Renal cortex interstitium (tissue), 11 donors: Measurements from ENCODE around the gene SLC8B1. TPM values are rescaled to one million over a fixed set of nuclear protein-coding genes. Genes with fewer than 3 reads are reported as not detected.

Experiments used
- DNase-seq, 11 donors: peaks; one replicate each; pipeline ENCODE4 v3.0.0-alpha.2; 2013; ENCODE audit warnings: low read depth in 9 of 11, low spot score in 4 of 11; ENCODE audit errors: extremely low read depth in 1 of 11
- polyA plus RNA-seq, 3 donors: library from polyadenylated mRNA; unstranded; fragments of 120-200 nt; gene quantifications; one replicate each; pipeline ENCODE4 v1.2.1, GENCODE V29; 2013; ENCODE audit not compliant: insufficient read length in 3 of 3

Gene SLC8B1
- polyA plus RNA-seq, 3 donors, result 12.4 to 15.6 (median 14.0) TPM

DNA sequence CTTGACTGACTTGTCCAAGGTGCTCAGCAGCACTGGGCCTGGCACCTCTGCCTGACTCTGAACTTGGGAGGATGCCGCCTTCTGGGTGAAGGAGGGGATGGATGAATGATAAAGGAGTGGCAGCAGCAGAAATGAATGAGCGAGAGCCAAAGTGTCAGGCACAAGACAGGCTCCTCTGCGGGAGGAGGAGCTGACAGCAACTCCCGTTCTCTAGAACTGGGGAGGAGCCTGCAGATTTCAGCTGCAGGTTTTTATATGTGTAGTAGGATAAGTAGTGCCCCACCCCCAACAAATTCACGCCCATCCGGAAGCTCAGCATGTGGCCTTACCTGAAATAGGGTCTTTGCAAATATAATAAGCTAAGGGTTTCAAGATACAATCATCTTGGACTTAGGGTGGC, 33.1 kb downstream of the SLC8B1 start:
- DNase-seq, result no peak

DNA sequence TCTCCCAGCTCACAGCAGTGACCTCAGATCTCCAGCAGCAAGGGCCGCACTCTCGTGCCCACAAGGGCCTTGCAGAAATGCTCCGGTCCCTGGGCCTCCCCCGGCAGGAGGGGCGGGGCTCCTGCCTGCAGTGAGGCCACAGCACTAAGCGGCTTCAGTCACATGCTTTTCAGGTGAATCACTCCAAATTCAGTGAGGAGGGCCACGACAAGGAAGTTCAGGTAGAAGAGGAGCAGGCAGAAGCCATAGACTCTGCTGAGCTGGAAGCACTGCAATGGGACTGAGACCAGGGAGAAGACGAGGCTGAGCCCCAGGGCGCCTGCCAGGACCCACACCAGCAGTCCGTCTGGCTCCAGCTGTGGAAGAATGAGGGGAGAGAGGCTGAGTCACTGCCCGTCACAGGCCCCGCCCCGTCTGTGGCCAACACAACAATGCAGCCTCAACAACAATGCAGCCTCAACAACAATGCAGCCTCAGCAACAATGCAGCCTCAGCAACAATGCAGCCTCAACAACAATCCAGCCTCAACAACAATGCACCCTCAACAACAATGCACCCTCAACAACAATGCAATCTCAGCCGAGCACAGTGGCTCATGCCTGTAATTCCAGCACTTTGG, 35.2 kb downstream of the SLC8B1 start:
- DNase-seq, result no peak

DNA sequence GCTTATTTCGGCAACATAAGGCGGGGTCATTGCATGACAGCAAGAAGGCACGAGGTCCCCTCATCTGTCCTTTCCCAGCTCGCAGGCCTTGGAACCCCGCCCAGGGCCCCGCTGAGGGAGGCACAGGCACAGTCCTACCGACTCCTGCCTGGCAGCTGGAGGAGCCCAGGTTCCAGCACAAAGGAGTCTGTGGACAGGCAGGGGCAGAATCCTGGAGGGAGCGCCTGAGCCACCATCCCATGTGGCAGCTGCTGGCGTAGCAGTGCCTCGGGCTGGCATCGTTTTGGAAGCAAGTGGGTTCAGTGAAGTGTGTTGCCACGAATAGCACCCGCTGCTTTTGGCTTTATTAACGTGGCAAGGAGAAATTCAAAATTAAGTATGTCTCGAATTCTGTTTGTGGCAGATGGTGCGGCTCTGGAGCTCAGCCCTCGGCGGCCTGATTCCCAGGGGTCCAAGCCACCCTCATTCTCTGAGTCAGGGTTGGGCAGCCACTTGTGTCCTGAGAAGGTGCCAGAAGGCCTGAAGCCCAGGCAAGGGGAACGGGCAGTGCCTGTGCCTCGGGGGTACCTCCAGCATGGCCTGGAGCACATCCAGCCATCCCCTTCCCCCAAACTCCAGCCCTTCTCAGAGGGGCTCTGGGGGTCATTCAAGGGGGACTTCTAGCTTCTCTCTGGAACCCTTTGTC, 35.9 kb downstream of the SLC8B1 start:
- no peak for DNase-seq

DNA sequence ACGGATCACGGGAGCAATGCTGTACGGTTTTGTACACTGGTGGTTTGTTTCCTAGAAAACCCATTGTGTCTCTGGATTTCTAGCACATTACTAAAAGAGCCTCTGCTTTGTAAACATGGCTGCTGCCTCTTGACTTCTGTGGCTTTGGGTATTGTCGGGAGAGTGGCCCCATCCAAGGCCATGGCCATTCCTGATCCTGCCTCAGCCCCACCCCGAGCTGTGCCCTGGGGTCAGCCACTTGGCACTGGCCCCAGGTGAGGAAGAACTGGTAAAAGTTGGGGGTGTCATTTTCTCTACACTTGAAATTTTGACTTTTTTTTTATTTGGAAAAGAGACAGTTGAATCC, 36.5 kb downstream of the SLC8B1 start:
- DNase-seq, result no peak

DNA sequence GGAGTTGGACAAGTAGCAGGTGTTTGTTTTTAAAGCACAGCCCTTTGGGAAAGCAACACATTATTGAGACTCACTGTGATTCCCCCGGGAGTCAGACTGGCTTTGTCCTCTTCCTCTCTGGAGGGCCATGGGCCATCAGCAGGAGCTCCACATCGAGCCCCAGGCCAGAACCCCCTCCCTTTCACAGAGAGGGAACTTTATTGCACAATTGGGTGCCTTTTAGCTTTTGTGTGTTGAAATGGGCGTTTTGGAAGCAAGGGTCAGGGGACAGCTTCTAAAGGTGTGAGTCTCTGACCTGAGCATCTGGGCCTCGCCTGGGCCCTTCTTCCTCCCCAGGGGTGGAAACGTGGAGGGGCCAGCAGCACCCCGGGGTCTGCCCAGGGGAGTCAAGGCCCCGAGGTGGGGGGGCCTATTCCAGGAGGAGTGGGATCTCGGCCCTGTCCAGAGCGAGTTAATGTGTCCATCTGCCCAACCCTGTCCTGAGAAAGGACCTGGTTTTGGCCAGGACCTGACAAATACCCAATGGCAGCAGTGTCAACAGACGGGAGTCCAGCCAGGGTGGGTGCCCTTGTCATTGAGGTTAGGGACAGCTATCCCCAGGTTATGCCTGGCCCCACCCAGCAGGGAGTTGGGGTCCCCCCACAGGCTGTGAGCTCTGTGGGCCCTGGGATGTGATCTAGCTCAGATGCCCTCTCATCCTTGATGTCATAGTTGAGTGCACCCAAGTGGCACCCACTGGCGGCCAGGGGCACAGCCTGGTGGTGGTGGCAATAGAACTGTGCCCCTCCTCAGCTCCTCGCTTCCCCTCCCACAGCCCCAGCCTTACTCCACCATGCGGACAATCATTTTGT, 37.1 kb downstream of the SLC8B1 start:
- DNase-seq, result no peak

DNA sequence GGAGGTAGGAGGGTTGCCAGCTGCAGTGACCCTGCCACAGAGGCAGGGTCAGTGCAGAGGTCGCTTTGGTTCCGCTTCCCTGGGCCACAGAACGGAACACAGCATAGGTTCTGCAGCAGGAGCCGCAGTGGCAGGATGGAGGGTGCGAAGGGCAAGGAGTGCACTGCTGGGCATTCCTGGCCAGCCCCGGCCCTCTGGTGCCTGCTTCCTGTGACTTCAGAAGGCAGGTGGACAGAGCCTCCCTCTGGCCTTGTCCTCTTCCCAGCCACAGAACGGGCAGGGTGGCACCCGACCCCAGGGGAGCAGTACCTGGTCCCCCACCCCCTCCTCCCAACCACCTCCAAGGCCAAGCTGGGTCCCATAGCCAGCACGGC, 37.7 kb downstream of the SLC8B1 start:
- no peak for DNase-seq

DNA sequence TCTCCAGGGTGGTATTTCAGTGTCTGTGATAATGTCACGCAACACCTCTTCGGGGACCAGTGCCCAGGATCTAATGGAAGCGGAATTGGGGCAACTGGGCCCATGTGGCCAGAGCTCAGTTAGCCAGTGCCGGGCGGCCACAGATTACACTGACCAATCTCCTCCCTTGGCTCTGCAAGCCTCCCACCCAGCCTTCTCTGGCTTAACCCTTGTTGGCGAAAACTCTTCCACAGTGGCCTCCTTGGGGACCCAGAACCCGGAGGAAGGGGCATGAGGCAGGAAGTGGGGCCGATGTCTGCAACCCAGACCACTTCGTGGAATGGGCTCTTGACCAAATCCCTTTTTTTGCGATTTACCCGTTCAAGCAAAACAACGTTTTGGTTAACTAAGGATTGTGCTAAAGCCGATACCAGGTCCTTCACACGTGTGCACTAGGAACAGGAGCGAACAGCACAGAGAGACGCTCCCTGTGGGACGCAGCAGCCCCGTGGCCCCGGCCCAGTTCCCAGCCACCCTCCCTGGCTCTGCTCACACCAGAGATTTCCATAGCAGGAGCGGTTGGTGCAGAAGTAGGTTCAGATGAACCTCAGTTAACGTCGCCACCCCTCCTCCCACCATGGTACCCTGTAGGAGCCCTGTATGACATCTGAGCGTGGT, 38.2 kb downstream of the SLC8B1 start:
- no peak for DNase-seq

DNA sequence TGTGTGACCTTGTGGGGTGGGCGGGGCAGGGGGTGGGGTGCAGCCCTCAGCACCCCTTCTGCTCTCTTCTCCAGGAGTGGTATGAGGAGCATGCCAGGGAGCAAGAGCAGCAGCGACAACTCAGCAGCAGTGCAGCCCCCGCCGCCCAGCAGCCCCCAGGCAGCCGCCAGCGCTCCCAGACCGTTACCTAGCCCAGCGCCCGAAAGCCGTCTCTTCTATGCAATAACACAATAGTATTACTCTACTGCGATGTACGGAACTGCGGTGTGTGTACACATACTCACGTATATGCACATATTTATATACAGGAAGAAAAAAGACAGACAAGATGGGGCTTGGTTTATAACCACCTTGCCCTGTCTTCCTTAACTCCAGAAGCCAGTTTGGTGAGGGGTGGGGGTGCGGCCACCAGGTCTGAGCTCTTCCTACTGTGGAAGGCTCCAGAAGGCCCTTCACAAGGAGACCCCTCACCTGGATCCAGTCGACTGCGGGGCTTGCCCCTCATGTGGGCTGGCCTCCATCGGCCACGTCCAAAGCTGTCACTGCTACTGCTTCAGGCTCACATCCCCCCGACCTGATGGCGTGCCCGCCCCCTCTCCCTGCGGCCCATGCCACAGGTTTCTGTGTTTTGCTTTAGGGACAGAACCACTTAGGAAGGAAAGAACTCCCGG, 38.9 kb downstream of the SLC8B1 start:
- DNase-seq, result no peak

DNA sequence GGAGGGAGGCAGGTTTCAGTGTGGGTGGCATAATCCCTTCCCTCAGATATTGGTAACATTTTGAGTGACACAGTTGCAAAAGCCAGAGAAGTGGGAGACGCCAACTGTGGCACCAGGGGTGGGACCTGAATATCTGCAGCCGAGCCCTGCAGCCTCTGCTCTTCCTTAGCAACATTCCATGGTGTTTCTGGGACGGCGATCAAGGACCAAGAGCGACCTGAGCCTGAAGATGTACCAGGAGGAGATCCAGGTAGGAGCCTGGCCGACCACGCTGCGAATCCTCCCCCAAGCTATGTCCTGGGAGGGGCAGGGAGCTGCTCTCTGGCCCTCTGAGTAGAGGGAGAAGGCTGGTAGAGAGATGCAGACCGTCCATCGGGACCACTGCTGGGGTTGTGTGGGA, 41.8 kb downstream of the SLC8B1 start:
- no peak for DNase-seq

DNA sequence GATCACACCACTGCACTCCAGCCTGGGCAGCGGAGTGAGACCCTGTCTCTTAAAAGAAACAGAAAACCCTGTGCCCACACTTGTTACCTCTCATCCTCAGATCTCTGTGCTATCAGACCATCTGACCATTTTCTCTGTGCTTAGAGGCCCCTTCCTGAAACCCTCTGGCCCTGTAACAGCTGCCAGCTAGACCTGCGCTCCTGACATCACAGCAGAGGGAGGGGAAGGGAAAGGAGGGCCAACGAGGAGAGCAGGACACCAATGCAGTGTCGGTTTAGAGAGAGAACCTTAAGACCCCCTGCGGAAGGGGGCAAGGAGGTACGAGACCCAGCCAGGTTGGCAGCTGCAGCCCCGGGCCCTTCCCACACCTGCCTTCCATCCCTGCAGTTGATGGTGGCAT, 42.4 kb downstream of the SLC8B1 start:
- DNase-seq, result no peak

DNA sequence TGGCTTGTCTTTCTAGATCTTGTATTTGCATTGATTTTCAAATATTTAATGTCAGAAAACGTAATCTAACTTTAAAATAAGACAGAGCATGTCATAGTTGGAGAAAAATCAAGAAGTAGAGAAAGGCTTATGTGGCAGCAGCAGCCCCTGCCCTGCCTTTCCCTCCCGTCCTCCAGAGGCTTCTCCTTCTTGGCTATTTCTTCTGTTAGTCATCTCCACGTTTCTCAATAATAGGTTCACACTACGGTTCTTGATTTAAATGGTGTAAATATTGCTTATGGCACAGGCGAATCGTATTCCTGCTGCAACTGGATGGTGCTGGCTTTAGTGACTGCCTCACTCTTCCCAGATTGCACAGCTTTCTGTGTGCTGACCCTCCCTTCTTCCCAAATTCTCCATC, 42.8 kb downstream of the SLC8B1 start:
- no peak for DNase-seq

DNA sequence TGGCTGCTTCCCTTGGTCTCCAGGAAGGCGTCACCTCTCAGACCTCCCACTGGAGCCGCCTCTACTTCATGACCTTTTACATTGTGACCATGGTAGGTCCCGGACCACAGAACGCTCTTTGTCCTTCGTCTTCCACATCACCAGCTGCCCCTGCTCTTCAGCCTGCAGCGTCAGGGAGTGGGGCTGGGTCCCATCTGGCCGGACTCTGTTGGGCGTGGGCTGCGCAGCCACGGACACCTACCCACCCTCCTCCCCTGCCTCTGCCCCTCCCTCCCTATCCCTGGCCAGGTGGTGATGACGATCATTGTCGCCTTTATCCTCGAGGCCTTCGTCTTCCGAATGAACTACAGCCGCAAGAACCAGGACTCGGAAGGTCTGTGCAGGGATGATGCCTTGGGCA, 43.3 kb downstream of the SLC8B1 start:
- DNase-seq, result no peak

DNA sequence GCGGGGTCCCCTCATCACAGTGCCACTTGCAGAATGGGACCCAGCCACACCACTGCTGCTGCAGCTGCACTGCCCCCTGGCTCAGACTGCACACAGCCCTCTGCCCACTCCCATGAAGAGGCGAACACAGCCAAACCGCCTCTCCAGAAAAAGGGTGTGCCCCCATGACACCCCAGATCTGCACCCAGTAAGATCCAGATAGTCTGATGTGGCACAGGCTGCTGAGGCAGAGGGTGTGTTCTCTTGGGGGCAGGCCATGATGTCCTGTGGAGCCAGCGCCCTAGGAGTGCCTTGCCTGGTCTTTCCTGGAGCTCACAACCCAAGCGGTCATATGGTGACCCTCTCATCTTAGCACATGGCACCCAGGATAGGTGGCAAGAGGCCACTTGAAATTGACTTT, 44.4 kb downstream of the SLC8B1 start:
- no peak for DNase-seq

DNA sequence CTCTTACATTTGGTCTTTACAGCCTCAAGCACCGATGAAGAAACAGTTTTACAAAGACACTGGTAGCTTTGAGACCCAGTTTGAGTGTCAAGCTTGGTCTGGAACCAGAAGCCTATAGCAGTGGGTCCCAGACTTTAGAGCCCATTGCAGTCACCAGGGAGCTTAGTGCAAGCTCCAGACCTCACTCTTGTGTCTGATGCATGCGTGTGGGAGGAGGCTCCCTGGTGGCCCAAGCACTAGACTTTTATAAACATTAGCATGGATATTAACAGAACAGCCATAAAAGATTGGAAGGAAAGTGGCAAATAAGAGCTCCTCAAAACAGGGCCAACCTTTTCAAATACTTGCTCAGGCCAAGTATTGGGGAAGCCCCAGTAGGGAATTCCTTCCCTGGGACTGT, 45.5 kb downstream of the SLC8B1 start:
- no peak for DNase-seq

DNA sequence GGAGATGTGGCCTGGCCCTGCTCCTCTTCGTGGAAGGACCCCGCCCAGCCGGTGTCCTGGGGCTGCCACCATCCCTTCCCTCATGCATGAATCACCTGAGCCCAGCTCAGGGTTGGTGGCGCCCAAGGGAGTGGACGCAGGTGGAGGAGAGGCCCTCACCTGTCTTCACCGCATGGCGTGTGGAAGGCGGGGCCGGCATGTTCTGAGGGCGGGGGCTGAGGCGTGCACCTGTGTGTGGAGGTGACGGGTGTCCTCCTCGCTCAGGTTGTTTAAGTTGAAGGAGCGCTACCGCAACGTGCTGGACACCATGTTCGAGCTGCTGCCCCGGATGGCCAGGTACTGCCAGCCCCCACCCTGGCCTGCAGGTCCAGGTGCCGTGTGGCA, 47.0 kb downstream of the SLC8B1 start:
- DNase-seq, result no peak

DNA sequence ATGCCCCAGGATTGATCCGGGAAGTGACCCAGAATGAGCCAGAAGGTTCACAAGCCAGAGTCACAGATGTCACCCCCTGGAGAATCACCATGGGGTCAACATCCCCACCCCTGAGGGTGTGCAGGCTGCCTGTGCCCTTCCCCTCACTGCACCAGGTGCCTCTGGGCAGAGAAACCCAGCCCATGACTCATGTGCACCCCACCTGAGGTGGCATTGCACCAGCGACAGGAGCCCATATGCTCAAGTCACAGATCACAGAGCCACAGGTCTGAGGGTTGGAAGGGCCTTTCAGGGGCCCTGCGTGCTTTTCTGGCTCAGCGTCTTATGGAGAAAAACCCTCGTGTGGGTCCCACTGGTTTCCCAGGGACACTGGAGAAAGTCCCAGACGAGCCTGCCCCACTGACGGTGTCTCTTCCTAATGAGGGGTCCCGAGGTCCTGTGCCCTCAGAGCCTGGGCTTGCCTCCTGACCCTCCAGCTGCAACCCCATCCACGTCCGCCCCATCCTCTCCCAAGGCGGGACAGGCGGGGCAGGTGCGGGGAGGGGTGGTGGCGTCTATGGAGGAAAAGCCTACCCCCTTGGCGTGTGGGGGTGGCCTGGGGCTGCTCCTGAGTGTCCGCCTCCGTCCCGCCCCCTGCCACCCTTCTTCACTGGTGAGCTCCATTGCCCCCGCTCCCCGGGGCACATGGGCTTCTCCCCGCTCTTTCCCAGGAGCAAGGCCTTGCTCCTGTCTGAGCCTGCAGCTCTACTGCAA, 47.6 kb downstream of the SLC8B1 start:
- no peak for DNase-seq

DNA sequence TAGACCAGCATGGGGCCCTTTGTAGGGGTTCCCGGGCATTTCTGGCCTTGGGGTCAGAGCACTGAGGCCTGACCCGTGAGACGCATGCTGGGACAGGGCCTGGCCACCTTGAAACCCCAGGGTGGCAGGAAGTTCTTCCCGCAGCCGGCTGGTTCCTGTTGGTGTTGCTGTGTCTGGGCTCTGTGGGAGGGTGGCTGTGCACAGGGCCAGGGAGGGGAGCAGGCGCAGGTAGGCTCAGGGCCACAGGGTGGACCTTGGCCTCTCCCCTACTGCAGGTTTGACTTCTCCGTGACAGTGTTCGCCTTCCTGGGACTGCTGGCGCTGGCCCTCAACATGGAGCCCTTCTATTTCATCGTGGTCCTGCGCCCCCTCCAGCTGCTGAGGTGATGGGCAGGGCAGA, 48.2 kb downstream of the SLC8B1 start:
- DNase-seq, result no peak

DNA sequence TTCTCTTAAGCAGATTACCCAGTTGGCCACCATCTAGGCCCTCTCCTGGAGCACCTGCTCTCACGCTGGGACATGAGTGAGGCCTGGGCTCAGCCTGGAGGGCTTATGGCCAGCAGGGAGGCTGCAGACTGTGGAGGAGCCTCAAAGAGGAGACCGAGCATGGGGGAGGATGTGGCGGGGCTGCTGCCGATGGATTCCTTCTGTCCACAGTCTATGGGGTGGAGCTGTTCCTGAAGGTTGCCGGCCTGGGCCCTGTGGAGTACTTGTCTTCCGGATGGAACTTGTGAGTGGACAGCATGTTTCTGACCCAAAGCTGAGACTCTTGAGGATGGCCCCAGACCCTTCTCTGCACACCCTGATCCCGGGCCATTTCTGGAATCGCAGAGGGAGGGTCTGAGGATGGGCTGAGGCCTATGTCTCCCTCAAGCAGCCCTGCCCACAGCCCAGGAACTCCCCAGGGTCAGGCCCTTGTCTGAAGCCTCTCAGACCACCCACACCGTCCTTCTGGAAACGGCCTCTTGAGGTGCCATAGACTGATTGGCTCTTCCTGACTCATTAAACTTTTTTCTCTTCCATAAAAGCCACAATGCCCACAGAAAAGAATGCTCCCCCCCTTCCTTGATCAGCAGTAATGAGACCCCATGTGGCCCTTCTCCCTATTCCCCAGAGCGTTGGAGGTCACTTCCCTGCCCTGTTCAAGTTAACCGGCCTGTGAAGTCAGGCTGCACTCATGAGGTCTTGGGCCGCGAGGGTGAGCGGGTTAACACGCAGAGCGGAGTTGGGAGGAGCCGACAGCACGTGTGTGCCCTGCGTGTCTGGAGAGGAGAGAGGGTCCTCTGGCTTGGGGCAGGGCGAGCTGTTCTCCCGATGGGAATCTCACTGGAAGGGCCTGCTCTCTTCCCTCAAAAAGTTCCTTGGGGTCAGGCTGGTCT, 49.0 kb downstream of the SLC8B1 start:
- DNase-seq, result no peak
